Right renal cortex interstitium (tissue), 3 donors: ENCODE results near the gene INPP5A. TPM values are rescaled to one million over a fixed set of nuclear protein-coding genes. Genes with fewer than 3 reads are reported as not detected.
"Not testable (repeated sequence)": the region's sequence is repeated elsewhere in the genome, so short reads cannot be mapped to it uniquely, and the experiment has no call there.

Experiments
- DNase-seq, 3 donors: peaks; one replicate each; pipeline ENCODE4 v3.0.0-alpha.2; 2013; ENCODE audit warnings: low read depth in 3 of 3, low spot score in 2 of 3
- polyA plus RNA-seq, 3 donors: library from polyadenylated mRNA; unstranded; fragments of 120-200 nt; gene quantifications; one replicate each; pipeline ENCODE4 v1.2.1, GENCODE V29; 2013; ENCODE audit not compliant: insufficient read length in 3 of 3

The INPP5A gene
- polyA plus RNA-seq, 3 donors, result 35.1 to 36.4 (median 35.4) TPM

DNA sequence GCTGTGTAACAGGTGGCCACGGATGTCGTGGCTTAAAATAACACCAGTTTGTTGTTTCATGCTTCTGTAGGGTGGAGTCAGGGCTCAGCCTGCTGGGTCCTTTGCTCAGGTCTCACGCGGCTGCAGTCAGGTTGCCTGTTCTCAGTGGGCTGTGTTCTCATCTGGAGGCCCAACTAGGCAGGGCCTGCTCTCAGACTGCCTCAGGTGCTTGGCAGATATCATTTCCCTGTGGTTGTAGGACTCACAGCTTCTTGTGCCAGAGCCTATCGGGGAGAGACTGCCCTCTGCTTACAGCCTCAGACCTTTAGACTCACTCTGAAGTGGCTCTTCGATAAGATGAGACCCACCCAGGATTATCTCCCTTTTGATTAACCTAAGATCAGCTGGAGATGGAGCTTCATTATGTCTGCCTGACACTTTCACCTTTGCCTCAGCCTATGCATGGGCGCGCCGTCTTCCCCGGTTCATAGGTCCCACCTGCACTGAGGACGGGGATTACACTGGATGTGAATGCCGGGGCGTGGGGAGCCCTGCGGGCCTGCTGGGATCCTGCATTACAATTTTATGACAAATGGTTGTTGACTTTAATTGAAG, 55.3 kb downstream of the INPP5A start:
- DNase-seq, result no peak

DNA sequence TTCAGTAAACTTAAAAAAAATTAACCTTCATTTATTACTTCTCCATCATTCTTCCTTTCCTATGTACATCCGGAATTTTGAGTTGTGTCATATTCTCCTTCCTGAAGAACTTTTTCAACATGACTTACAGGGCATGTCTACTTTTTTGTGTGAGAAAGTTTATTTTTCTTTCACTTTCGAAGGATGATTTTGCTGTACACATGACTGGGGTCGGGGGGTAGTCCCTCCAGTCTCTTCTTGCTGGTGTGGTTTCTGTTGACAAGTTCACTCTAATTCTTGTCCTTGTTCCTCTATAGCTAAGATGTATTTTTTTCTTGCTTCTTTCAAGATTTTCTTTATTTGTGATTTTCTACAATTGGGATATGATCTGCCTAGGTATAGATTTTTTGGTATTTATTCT, 55.8 kb downstream of the INPP5A start:
- DNase-seq, result no peak

DNA sequence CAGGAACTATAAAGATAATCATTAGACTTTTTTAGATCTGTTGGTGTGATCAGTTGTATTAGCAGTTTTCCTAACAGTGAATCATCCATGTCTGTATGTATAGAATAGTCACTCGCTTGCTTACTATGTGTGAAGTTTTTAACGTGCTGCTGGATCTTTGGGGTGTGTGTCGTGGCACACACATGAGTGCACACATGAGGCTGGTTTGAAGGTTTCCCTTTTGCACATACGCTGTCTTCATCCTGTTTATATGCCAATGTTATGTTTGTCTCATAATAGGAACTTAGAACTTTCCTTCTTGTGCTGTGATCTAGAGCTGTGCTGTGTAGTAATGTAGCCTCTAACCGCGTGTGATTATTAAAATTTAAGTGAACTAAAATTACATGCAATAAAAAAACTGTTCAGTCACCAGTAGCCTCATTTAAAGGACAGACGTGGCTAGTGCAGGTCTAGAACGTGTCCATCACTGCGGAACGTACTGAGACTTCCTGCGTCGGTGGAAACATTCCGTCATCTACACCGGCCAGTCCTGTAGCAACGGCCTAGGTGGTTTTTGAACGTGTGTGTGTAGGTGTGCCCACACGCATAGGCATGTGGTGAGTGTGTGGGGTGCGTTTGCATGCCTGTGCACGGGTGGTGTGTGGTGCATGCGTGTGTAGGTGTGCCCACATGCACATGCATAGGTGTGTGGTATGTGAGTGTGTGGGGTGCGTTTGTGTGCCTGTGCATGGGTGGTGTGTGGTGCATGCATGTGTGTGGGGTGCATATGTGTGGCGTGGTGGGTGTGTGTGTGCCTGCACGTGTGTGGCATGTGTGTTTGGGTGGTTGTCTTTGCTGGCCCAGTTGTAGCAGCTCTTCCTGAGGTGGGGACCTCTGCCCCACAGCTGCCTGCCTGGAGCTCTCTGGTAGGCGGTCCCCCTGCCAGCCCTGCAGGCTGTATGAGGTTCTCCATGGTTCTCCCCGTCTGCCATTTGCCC, 56.6 kb downstream of the INPP5A start:
- no peak for DNase-seq

DNA sequence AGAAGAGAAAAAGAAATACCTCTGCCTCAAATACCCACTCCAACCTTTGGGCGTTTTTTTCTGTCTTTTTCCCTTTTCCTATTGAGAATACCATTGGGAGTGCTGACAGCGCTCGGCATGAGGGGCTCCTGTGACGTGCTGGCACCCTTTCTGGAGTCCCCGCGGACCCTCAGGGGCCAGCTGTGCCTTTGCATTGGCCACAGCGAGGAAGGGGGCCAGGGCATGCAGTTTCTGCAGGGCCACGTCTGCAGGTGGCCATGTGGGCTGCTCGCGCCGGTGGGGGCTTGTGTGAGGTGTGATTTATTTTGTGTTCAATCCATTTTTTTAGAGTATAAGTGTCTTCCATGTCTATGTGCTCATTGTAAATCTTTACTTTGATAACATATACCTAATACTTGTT, 57.4 kb downstream of the INPP5A start:
- DNase-seq, result no peak

DNA sequence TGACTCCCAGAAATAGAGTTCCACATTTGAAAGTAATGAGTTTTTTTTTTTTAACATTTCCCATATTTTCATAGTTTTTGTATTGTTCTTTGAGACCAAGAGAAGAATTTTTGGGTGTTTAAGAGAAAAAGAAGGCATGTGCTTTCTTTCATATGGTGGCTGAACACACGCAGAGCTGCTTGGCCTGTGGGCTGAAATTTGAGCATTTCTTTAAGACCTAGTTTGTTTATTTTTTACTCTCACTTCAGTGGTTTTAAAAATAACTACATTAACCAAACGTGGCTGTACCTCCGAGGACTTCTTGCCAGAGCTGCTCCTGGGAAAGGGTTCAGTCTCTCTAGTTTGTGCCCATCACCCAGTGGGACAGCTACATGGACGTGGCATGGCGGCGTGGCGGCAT, 58.3 kb downstream of the INPP5A start:
- DNase-seq, result no peak

DNA sequence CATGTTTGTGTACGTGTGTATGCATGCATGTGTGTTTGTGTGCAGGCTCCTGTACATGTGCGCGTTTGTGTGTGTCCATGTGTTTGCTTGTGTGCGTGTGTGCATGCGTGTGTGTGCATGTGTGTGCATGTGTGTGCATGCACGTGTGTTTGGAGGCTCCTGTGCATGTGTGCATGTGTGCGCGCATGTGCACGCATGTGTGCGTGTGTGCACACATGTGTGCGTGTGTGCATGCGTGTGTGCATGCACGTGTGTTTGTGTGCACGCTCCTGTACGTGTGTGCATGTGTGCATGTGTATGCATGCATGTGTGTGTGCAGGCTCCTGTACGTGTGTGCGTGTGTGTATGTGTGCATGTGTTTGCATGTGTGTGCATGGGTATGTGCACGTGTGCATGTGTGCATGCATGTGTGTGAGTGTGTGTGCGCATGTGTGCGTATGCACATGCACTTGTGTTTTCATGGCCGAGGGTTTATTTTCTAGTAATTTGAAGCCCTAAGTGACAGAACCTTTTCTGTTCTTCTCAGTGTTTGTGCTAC, 59.2 kb downstream of the INPP5A start:
- DNase-seq, result no peak

DNA sequence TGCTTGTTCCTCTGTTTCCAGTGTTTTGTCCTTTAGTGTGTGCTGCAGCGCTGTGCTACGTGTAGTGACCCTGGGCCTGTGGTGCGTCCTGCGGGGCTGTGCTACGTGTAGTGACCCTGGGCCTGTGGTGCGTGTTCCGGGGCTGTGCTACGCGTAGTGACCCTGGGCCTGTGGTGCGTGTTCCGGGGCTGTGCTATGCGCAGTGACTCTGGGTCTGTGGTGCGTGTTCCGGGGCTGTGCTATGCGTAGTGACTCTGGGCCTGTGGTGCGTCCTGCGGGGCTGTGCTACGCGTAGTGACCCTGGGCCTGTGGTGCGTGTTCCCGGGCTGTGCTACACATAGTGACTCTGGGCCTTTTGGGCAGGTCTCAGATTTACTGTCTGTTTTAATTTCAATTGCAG, 60.1 kb downstream of the INPP5A start:
- no peak for DNase-seq

DNA sequence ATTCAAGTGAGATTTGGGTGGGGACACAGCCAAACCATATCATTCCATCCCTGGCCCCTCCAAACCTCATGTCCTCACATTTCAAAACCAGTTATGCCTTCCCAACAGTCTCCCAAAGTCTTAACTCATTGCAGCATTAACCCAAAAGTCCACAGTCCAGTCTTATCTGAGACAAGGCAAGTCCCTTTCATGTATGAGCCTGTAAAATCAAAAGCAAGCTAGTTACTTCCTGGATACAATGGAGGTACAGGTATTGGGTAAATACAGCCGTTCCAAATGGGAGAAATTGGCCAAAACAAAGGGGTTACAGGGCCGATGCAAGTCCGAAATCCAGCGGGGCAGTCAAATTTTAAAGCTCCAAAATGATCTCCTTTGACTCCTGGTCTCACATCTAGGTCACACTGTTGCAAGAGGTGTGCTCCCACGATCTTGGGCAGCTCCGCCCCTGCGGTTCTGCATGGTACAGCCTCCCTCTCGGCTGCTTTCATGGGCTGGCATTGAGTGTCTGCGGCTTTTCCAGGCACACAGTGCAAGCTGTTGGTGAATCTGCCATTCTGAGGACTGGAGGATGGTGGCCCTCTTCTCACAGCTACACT, 61.5 kb downstream of the INPP5A start:
- not testable (repeated sequence) for DNase-seq

DNA sequence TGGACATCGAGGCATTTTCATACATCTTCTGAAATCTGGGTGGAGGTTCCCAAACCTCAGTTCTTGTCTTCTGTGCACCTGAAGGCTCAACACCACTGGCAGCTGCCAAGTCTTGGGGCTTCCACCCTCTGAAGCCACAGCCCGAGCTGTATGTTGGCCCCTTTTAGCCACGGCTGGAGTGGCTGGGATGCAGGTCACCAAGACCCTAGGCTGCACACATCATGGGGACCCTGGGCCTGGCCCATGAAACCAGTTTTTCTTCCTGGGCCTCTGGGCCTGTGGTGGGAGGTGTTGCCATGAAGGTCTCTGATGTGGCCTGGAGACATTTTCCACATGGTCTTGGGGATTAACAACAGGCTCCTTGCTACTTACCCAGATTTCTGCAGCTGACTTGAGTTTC, 62.1 kb downstream of the INPP5A start:
- no peak for DNase-seq

DNA sequence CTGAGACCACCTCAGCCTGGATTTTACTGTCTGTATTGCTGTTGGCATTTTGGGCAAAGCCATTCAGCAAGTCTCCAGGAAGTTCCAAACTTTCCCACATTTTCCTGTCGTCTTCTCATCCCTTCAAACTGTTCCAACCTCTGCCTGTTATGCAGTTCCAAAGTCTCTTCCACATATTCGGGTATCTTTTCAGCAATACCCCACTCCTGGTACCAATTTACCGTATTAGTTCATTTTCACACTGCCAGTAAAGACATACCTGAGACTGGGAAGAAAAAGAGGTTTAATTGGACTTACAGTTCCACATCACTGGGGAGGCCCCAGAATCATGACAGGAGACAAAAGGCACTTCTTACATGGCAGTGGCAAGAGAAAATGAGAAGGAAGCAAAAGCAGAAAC, 62.8 kb downstream of the INPP5A start:
- no peak for DNase-seq

DNA sequence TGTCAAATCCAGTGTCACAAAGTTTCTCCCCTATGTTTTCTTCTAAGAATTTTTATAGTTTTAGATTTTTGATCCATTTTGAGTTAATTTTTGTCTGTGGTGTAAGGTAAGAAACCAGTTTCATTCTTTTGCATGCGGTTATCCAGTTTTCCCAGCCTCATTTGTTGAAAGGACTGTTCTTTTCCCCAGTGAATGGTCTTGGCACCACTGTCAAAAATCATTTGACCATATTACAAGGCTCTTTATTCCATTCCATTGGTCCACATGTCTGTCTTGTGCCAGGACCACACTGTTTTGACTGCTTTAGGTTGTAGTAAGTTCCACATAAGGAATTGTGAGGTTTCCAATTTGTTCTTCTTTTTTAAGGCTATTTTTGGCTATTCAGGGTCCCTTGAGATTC, 64.0 kb downstream of the INPP5A start:
- no peak for DNase-seq

DNA sequence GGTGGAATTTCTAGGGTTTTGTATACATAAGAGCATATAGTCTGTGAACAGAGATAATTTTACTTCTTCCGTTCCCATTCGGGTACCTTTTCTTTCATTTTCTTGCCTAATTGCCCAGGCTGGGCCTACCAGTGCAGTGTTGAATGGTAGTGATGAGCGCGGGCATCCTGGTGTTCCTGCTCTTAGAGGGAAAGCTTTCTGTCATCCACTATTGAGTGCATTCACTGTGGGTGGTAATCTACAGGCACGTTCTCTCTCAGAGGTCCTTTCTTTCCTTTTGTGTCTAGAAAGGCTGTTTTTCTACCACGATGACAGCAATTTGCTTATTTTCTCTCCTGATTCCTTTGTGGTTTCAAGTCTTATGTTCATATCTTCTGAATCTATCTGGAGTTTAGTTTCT, 65.0 kb downstream of the INPP5A start:
- DNase-seq, result no peak

DNA sequence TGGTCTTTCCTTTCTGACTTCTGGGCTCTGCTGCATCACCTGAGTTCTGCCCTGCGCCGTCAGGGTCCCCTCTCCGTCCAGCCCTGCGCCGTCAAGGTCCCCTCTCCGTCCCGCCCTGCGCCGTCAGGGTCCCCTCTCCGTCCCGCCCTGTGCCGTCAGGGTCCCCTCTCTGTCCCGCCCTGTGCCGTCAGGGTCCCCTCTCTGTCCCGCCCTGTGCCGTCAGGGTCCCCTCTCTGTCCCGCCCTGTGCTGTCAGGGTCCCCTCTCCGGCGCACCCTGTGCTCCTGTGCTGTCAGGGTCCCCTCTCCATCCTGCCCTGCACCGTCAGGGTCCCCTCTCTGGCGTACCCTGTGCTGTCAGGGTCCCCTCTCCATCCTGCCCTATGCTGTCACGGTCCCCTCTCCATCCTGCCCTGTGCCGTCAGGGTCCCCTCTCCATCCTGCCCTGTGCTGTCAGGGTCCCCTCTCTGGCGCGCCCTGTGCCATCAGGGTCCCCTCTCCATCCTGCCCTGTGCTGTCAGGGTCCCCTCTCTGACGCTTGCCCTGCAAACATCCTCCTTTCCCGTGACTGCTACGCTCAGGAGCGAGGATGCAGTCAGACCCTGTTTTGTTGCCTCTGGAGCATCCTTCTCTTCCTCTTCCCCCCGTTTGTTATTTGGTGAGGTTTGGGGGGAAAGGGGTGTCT, 66.4 kb downstream of the INPP5A start:
- no peak for DNase-seq

DNA sequence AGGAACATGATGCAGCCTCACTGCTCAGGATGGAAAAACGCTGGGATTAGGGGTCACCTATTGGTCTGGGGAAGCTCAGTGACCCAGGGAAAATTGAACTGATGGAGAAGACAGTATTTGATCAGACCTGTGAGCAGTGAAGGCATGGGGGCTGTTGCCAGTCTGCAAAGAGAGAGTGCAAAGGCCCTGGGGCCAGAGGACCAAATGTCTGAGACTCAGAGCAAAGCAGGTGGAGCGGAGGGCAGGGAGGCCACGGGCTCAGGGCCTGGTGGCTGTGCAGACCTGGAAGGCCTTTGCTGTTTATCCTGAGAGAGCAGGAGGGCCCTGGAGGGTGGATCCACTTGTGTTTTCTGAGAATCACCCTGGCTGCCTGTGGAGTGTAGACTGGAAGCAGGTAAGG, 67.1 kb downstream of the INPP5A start:
- DNase-seq, result no peak

DNA sequence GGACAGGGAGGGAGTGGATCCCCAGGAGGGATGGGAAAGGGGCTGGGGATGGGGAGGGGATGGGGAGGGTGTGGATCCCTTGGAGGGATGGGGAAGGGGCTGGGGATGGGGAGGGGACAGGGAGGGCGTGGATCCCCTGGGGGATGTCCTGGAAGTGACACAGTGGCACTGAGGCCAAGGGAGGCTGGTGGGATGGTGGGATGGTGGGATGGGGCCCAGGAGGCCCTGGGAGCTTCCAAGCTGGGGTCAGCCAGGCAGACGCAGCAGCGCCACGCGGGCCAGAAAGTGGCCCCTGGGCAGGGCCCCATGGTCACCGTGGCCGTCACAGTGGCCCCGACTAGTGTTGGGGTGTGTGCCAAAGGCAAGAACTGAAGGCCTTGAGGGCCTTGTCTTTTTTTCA, 67.8 kb downstream of the INPP5A start:
- no peak for DNase-seq

DNA sequence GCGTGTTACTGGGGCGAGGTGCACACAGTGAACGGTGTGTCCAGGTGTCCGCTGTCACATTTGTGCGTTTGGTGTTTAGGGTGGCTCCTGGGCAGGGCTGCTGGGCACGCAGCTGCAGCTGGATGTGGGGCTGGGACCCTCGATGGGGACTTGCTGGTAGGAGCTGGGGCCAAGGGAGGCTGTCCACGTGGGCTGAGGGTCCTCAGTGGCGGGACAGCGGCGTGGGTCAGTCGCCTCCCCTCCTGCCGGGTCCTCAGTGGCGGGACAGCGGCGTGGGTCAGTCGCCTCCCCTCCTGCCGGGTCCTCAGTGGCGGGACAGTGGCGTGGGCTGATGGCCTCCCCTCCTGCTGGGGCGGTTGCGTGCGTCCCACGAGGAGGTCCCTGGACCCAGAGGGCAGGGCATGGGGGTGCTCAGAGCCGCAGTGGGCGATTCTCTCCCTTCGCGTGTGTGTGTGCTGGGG, 68.5 kb downstream of the INPP5A start:
- DNase-seq, result no peak

DNA sequence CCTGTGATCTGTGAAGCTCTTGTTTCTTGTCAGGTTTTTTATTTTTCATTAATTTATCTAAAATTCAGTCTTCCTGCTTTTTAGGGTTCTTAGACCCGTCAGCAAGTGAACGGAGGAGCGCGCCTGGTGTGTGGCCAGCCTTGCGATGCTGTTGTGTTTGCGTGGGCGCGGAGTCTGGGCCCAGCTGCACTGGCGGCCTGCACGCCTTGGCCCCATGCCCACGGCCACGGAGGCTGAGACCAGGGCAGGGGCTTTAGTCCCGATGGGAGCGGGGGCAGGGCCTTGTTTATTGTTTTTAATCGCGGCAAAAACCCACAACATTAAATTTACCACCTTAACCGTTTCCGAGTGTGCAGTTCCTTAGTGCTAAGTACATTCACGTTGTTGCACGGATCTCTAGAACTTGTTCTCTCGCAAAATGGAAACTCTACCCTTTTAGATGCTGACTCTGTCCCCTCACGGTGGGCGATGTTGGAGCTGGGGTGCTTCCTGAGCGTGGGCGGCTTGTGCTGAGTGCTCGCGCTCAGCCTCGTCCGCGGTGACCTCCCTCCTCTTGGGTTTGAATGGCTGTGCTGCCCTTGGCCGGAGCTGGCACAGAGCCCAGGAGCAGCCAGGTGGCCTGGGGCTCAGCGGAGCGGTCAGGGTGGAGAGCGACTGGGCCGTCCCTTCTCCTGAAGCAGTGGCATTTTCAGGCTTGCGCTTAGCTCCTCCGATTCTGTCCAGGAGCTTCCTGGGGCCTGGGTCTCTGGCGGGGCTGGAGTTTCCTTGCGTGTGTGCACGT, 69.1 kb downstream of the INPP5A start:
- DNase-seq, result peak in 1 of 3 donors; percentile 70

DNA sequence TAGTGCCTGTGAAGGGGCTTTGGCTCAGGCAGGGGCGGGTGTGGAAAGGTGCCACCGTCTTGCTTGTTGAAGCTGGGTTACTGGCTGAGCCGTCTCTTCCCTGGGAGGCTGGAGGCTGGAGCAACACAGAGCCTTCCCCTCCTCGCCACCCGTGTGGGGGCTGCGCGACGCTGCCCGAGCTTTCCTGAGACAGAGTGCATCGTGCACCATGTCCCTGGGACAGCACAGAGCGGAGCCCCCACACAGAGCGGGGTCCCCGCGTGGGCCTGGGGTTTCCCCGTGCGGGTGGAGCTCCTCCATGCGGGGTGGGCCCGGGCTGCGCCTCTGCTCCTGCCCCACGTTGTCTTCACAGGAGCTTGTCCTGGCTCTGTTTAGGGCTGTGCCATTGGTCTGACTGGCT, 69.9 kb downstream of the INPP5A start:
- DNase-seq, result no peak

DNA sequence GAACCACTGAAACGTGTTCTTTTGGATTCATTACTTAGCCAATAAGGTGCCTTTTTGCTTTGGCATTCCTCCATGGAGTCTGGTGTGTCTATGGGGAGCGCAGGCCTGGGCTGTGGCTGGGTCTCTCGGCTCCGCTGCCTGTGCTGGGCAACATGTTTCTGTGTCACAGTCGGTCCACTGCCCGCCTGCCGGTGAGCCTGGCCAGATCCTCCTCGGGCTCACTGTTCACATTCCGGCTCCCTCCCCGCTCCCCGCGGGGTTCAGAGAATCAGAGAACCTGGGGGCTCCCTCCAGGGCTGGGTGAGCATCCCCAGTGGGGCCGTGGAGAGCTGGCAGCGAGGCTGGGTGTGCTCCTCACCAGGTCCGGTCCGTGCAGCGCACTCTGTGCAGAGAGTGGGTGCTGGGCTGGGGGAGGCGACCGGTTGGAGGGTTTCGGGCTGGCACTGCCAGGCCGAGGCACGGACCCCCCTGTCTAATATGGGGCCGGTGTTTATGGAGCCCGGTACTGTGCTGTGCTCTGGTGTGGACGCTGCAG, 70.4 kb downstream of the INPP5A start:
- no peak for DNase-seq
